Progenitor cell of endocrine pancreas (in vitro differentiated cells): ENCODE data around the gene PNLIPRP3. TPM values are rescaled to one million over a fixed set of nuclear protein-coding genes. Genes with fewer than 3 reads are reported as not detected.

Experiments
- DNase-seq: peaks from one replicate; pipeline ENCODE4 v3.0.0; 2021; ENCODE audit warnings: low spot score; ENCODE audit not compliant: unreplicated experiment
- H3K27ac Mint-ChIP-seq: 2 replicates; pipeline ENCODE4 v1.8.0; 2021; ENCODE audit warnings: mild to moderate bottlenecking, moderate library complexity, mixed read lengths
- H3K27me3 Mint-ChIP-seq: 2 replicates; pipeline ENCODE4 v1.8.0; 2021; ENCODE audit warnings: mixed read lengths
- H3K36me3 Mint-ChIP-seq: 2 replicates; pipeline ENCODE4 v1.8.0; 2022; ENCODE audit warnings: mixed read lengths; ENCODE audit not compliant: insufficient read depth
- H3K4me1 Mint-ChIP-seq: 2 replicates; pipeline ENCODE4 v1.8.0; 2021; ENCODE audit warnings: low read depth, mixed read lengths
- H3K4me3 Mint-ChIP-seq: 2 replicates; pipeline ENCODE4 v1.8.0; 2021; ENCODE audit warnings: low read depth, mild to moderate bottlenecking, moderate library complexity, mixed read lengths
- H3K9me3 Mint-ChIP-seq: 2 replicates; pipeline ENCODE4 v1.8.0; 2021; ENCODE audit warnings: low read depth, mixed read lengths
- CTCF ChIP-seq: fragments of 200-600 bp; sonication (generic); IDR thresholded peaks from one replicate; pipeline ENCODE4 v1.5.0; 2021; ENCODE audit warnings: antibody characterized with exemption, mild to moderate bottlenecking; ENCODE audit not compliant: unreplicated experiment
- total RNA-seq: library from RNA; stranded (reverse); gene quantifications from 2 replicates; pipeline ENCODE4 v1.2.1, GENCODE V29; 2021

Gene PNLIPRP3
- total RNA-seq, 1 donor from 2014 or later = not detected

- Mint-ChIP-seq H3K4me3 (no peak overlapping the region), H3K27ac (no peak overlapping the region), H3K4me1 (no peaks in the 10 kb centered on the region), H3K36me3 (peaks cover 1% of the 10 kb centered on the region), H3K27me3 (no peaks in the 10 kb centered on the region), H3K9me3 (peaks cover 9% of the 10 kb centered on the region)
- no peak for TF ChIP-seq CTCF
- DNase-seq = no peak
Measured at GRCh38 chr10:116477986-116478664, 50.5 kb downstream of the PNLIPRP3 start.

DNA sequence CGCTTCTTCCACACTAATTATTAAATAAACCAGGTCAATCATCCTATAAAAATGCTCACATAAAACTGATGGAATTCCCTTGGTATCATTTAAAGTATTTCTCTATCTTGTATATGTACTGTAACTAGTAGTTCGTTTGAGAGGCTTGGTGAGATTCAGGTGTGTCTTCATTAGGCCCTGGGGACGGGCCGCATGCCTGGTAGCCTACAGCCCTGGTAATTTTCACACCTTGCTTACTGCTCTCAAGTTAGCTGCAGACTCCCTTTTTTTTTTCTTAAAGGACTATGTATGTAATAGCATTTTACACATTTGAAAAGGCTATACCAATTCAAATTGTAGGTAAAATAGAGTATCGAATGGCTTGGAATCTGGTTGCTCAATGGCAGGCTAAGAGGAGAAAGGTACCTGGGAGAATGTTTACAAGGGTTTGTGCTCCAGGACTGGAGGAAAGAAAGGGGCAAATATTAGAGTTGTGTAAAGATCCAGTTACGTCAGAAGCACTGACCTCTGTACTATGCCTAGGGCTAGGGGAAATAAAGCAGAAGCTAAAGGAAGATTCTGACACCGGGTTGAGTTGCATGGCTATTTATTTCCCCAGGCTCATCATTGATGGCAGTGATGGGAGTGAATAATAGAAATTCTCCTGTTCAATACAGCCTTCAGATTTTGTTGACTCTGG, 59.3 kb downstream of the PNLIPRP3 start:
- H3K4me3 Mint-ChIP-seq = no peak overlapping the region
- peaks cover 3% of the 10 kb centered on the region for H3K4me1 Mint-ChIP-seq
- H3K9me3 Mint-ChIP-seq = peaks cover under 1% of the 10 kb centered on the region
- peaks cover 3% of the 10 kb centered on the region for H3K27me3 Mint-ChIP-seq
- H3K36me3 Mint-ChIP-seq = no peaks in the 10 kb centered on the region
- DNase-seq = no peak
- TF ChIP-seq CTCF = no peak
- H3K27ac Mint-ChIP-seq = no peak overlapping the region

DNA sequence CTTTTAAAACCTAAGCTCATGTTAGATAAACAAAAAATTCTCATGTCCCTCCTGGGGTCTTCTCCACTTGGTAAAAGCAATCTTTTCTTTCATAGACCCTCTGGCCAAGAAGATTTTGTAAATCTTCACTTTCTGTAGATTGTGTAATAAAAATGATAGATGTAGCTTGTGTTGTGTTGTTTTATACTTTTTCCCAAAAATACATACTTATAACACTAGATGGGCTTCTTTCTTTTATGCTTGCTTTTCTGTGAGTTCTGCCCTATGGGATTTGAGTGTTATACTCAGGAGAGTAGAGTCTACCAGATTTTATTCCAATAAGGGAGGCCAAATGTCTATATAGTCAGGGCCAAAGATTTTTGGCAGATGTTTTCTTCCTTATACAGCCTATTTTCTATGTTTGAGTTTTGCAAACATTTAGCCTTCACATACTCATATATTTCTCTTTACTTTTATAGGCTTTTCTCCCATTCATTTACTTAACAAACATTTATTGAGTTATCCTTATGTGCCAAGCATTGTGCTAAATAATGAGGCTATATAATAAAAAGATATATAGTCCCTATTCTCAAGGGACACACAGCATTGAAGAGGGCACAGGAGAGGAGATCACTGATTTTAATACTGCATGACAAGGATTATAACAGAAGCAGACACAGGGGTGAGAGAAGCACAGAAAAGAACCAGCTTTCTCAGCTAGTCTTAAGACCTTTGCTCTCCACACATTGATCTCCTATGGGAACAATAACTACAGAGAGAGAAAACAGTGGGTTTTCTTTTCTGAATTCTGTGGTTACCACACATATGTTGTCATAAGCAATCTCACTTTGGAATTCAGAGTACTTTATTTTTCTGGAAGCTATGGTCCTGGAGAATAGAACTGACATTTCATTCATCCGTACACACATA, 60.1 kb downstream of the PNLIPRP3 start:
- H3K9me3 Mint-ChIP-seq = no peaks in the 10 kb centered on the region
- no peak for DNase-seq
- H3K36me3 Mint-ChIP-seq = no peaks in the 10 kb centered on the region
- TF ChIP-seq CTCF = no peak
- H3K4me1 Mint-ChIP-seq = peaks cover 3% of the 10 kb centered on the region
- peak overlapping the region; percentile 38 for H3K27ac Mint-ChIP-seq
- peaks cover 3% of the 10 kb centered on the region for H3K27me3 Mint-ChIP-seq
- H3K4me3 Mint-ChIP-seq = no peak overlapping the region

GRCh38 chr10:116489460-116489859, 61.8 kb downstream of the PNLIPRP3 start:
- DNase-seq = no peak
- Mint-ChIP-seq H3K4me1 (peaks cover 3% of the 10 kb centered on the region), H3K27ac (no peak overlapping the region), H3K9me3 (no peaks in the 10 kb centered on the region), H3K36me3 (no peaks in the 10 kb centered on the region), H3K27me3 (peaks cover 3% of the 10 kb centered on the region), H3K4me3 (no peak overlapping the region)
- TF ChIP-seq CTCF = no peak

- H3K9me3 Mint-ChIP-seq = no peaks in the 10 kb centered on the region
- peaks cover 3% of the 10 kb centered on the region for H3K27me3 Mint-ChIP-seq
- no peak overlapping the region for H3K4me3 Mint-ChIP-seq
- DNase-seq = no peak
- H3K36me3 Mint-ChIP-seq = no peaks in the 10 kb centered on the region
- peaks cover 3% of the 10 kb centered on the region for H3K4me1 Mint-ChIP-seq
- H3K27ac Mint-ChIP-seq = no peak overlapping the region
- TF ChIP-seq CTCF = peak; percentile 87
Measured at GRCh38 chr10:116490028-116490662, 62.5 kb downstream of the PNLIPRP3 start.
